HG02870 (cell line): ENCODE results near the gene CADPS.

Source experiments
- ATAC-seq: cut with Tn5 transposase; IDR thresholded peaks from one replicate; pipeline ENCODE4 v1.9.1; 2021; ENCODE audit warnings: mild to moderate bottlenecking, moderate library complexity; ENCODE audit not compliant: unreplicated experiment

Gene CADPS

DNA sequence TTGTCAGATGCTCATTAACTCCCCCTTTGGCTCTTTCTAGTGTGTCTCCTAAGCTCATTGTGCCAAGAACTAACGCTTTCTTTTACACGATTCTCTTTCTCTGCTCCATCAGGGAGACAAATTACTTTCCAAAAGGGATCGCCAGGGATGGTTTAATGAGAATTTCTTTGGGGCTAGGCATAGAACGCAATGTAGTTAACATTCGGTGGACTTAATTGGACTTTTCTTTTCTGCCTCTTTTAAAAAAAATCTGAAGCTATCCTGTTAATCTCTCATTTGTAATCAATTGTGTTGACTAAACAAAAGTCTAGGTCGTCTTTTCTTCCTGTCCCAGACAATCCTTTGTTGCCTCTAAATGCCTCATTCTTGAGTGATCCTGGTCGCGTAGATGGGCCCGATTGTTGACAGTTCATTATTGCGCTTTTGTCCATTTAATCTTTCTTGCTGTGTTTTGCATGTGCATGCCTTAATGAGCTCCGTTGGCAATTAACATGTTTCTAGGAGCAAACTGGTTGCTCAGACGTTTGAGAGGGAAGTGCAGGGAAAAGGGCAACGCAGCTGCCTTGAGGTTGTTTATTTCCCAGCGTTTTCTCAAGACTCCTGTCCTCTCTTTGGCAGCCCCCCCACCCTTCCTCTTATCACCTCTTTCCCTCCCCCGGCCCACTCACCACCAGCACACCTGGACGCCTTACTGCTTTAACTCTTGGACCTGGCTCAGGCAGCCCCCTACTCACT is 509.7 kb downstream of the CADPS start:
- no peak for ATAC-seq

DNA sequence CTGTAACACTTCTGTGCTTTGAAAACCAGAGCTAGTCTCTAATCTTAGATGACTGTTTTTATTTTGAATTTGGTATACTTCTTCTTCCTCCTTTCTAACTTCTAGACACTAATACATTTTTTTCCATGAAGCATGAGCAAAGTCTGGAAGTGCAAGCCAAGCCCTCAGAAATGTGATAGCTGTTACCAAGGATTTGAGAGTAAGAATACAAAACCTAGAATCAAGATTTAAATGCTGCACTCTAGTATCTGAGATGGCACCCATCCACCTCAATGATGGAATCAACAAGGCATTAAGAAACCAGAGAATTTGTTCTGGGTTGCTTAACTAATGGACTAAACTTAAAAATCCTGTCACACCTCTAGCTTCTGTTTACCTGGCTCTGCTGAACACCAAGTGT is 511.0 kb downstream of the CADPS start:
- ATAC-seq, result no peak

DNA sequence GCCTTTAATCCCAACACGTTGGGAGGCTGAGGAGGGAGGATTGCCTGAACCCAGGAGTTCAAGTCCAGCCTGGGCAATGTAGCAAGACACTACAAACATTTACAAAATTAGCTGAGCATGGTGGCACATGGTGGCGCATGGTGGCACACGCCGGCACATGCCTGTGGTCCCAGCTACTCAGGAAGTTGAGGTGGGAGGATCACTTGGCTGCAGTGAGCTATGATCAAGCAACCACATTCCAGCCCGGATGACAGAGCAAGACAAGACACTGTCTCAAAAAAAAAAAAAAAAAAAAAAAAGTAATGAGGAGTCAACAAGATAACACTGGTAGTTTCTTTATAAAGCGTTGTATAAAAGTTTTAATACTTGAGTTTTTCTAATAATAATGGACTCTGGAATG is 511.9 kb downstream of the CADPS start:
- ATAC-seq, result no peak

DNA sequence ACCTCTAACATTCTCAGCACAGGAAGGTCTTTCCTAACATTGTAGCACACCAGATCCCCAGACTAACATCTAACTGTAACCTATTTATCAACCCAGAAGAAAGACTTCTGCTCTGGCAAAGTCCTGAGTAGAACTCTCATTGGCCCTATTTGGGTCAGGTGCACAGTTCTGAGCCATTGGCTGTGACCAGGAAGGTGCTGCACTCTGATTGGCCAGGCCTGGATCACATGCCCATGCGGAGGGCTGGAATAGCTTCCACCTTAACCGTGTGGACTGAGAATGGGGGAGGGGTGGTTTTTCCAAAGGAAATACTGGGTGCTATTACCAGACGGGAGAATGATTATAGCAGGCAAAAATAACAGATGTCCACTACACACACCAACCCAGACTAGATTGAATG is 513.4 kb downstream of the CADPS start:
- no peak for ATAC-seq

DNA sequence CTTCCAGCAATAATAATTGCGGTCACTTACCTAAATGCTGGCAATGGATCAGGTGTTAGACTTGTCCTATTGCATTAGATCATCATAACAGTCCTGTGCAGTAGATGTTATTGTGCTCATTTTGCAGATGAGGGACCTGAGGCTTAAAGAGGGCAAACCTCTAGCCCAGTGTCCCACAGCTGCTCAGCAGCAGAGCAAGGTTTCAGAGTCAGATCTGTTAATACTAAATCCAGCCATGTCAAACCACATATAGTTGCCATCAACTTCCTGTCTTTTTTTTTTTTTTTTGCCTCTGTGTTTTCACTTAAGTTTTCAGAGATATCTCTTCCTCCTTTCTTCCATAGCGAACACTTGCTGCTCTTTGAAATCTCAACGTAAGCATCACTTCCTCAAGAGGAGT is 514.0 kb downstream of the CADPS start:
- ATAC-seq, result no peak

DNA sequence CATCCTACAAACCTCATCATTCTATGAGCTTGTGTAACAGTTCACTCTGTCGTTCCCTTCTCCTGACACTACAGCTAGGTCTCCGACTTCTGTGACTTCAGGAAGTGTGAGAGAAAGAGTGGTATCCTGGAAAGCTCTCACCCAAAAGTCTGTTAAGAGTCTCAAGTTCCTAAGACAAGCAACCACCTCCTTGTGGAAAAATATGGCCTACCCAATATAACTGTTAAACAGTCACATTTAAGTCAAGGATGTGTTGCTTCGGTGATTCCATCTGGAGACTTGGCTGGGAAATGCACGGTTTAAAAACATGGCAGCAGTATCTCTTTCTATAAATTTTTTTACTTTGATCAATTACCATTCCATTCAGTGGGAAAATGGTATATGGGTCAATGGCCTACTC is 515.7 kb downstream of the CADPS start:
- no peak for ATAC-seq

DNA sequence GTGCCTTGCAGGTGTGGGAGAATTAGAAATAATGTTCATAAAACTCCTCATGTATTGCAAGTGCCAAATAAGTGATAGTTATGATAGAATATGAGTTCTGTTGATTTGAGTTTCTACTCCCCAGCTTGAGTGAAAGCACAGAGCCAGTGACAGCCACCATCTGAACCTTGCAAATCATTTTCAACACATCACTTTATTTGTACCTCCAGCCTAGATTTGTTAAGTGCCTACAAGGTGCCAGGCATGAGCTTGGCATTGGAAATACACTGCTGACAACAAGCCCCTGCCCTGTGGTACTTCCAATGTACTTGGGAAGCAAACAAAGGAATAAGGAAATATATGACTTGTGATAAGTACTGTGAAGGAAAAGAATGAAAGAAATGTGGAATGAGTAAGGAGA is 518.9 kb downstream of the CADPS start:
- no peak for ATAC-seq

DNA sequence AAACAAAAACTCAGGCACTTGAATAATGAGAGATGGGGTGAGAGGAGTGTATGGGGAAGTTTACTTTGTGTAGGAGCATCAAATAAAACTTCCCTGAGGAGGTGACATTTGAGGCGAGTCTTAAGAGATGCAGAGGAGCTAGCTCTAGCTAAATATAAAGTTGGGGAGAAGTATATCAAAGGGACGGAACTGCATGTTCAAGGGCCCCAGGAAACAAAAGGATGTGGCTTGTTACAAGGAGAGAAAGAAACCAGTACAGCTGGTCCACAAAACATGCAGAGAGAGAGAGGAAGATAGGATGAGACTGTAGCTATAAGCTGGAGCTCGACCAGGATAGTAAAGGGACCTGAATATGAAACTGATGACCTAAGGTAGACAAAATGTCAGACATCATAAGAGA is 519.5 kb downstream of the CADPS start:
- ATAC-seq, result no peak
